Measurements from ENCODE around the gene MTHFD1.
A peak's percentile ranks its signal among the peaks of the same experiment; 100 is the strongest.

The MTHFD1 gene

GRCh38 chr14:64495252-64495651 is 107.1 kb downstream of the MTHFD1 start:
- no peak for DNase-seq
- ATAC-seq: no peak

- ATAC-seq: no peak
- DNase-seq: no peak
Measured at GRCh38 chr14:64496764-64497163, 108.6 kb downstream of the MTHFD1 start.

GRCh38 chr14:64500088-64500487 is 111.9 kb downstream of the MTHFD1 start:
- ATAC-seq: no peak
- DNase-seq: no peak

- ATAC-seq: no peak
- no peak for DNase-seq
Measured at GRCh38 chr14:64501411-64502171, 113.4 kb downstream of the MTHFD1 start.

- no peak for DNase-seq
- no peak for ATAC-seq
Measured at GRCh38 chr14:64502456-64502855, 114.3 kb downstream of the MTHFD1 start.

- ATAC-seq: no peak
- no peak for DNase-seq
Measured at GRCh38 chr14:64502887-64503433, 114.8 kb downstream of the MTHFD1 start.

GRCh38 chr14:64503434-64504309 is 115.5 kb downstream of the MTHFD1 start, which contains the start of gene ZBTB25:
Gene ZBTB25, minus strand, starts transcription at chr14:64503838. Its CDS starts 13,305 bp downstream, at chr14:64490533.
- DNase-seq: peak; percentile 93
- ATAC-seq: peak; percentile 73

- ATAC-seq: peak; percentile 53
- DNase-seq: peak; percentile 89
Measured at GRCh38 chr14:64504310-64504896, 116.2 kb downstream of the MTHFD1 start, which contains the start of gene ZBTB1. Gene ZBTB1, plus strand, starts transcription at chr14:64504770. Its CDS starts 16,735 bp downstream, at chr14:64521505.

GRCh38 chr14:64504897-64505794 is 117.0 kb downstream of the MTHFD1 start:
- peak; percentile 86 for DNase-seq
- peak; percentile 41 for ATAC-seq

- no peak for DNase-seq
- ATAC-seq: no peak
Measured at GRCh38 chr14:64506721-64507120, 118.6 kb downstream of the MTHFD1 start.

- ATAC-seq (no peak), DNase-seq (no peak)
Measured at GRCh38 chr14:64507376-64508156, 119.4 kb downstream of the MTHFD1 start.

GRCh38 chr14:64508215-64508776 is 120.1 kb downstream of the MTHFD1 start:
- ATAC-seq (no peak), DNase-seq (no peak)

GRCh38 chr14:64509036-64509435 is 120.9 kb downstream of the MTHFD1 start:
- DNase-seq (no peak), ATAC-seq (no peak)
